Neural progenitor cell (in vitro differentiated cells): Measurements from ENCODE around the gene RNF150. TPM values are rescaled to one million over a fixed set of nuclear protein-coding genes. Genes with fewer than 3 reads are reported as not detected.

ENCODE experiments used
- DNase-seq: peaks from one replicate; pipeline ENCODE4 v3.0.0-alpha.2; 2016; ENCODE audit warnings: low spot score
- H2AFZ ChIP-seq: fragments of 200-600 bp; sonication (generic); replicated peaks from 2 replicates; pipeline ENCODE4 v1.6.1; 2016; ENCODE audit warnings: antibody characterized with exemption
- H3F3A ChIP-seq: fragments of 200-600 bp; sonication (generic); 2 replicates; pipeline ENCODE4 v1.6.1; 2016; ENCODE audit warnings: antibody characterized with exemption, low read depth
- H3K27ac ChIP-seq: fragments of 200-600 bp; sonication (generic); 2 replicates; pipeline ENCODE4 v1.5.1; 2016; ENCODE audit warnings: mild to moderate bottlenecking
- H3K27me3 ChIP-seq: fragments of 200-600 bp; sonication (generic); 2 replicates; pipeline ENCODE4 v1.6.1; 2016; ENCODE audit warnings: mild to moderate bottlenecking, moderate library complexity
- H3K36me3 ChIP-seq: fragments of 200-600 bp; sonication (generic); 2 replicates; pipeline ENCODE4 v1.5.1; 2016
- H3K4me1 ChIP-seq: fragments of 200-600 bp; sonication (generic); 2 replicates; pipeline ENCODE4 v1.6.1; 2016; ENCODE audit warnings: mixed run types
- H3K4me2 ChIP-seq: fragments of 200-600 bp; sonication (generic); 2 replicates; pipeline ENCODE4 v1.6.1; 2016
- H3K4me3 ChIP-seq: fragments of 200-600 bp; sonication (generic); 2 replicates; pipeline ENCODE4 v1.5.1; 2016
- H3K79me2 ChIP-seq: fragments of 200-600 bp; sonication (generic); 2 replicates; pipeline ENCODE4 v1.6.1; 2016; ENCODE audit warnings: low read depth
- H3K9ac ChIP-seq: fragments of 200-600 bp; sonication (generic); 2 replicates; pipeline ENCODE4 v1.6.1; 2016
- H3K9me3 ChIP-seq: fragments of 200-600 bp; sonication (generic); 2 replicates; pipeline ENCODE4 v1.5.1; 2016; ENCODE audit warnings: low read depth
- H4K20me1 ChIP-seq: fragments of 200-600 bp; sonication (generic); 2 replicates; pipeline ENCODE4 v1.6.1; 2016; ENCODE audit warnings: low read depth
- H3K27ac Mint-ChIP-seq: 3 replicates; pipeline ENCODE4 v1.8.0; 2021; ENCODE audit warnings: mixed read lengths
- H3K27me3 Mint-ChIP-seq: 2 replicates; pipeline ENCODE4 v1.8.0; 2022; ENCODE audit warnings: low read depth, mild to moderate bottlenecking, inconsistent platforms, moderate library complexity, mixed read lengths; ENCODE audit not compliant: insufficient read depth
- H3K36me3 Mint-ChIP-seq: 3 replicates; pipeline ENCODE4 v1.8.0; 2021; ENCODE audit warnings: mixed read lengths
- H3K4me1 Mint-ChIP-seq: 3 replicates; pipeline ENCODE4 v1.8.0; 2021; ENCODE audit warnings: mixed read lengths
- H3K4me3 Mint-ChIP-seq: 3 replicates; pipeline ENCODE4 v1.8.0; 2021; ENCODE audit warnings: mild to moderate bottlenecking, moderate library complexity, mixed read lengths
- H3K9me3 Mint-ChIP-seq: 3 replicates; pipeline ENCODE4 v1.8.0; 2020; ENCODE audit warnings: mixed read lengths
- EZH2 ChIP-seq: fragments of 200-600 bp; sonication (generic); IDR thresholded peaks from 2 replicates; pipeline ENCODE4 v1.6.1; 2017; ENCODE audit warnings: antibody characterized with exemption, mild to moderate bottlenecking, moderate library complexity
- EZH2phosphoT487 ChIP-seq: fragments of 200-600 bp; sonication (generic); IDR thresholded peaks from 2 replicates; pipeline ENCODE4 v1.6.1; 2017; ENCODE audit warnings: antibody characterized with exemption
- total RNA-seq: library from RNA; depleted of rRNA; stranded (reverse); fragments of >200 nt; gene quantifications from 2 replicates; pipeline ENCODE4 v1.2.3, GENCODE V29; 2015; ENCODE audit warnings: low replicate concordance
- TF ChIP-seq, protein P1 (sequence below): fragments of 200-600 bp; sonication (generic); IDR thresholded peaks from 2 replicates; pipeline ENCODE4 v1.5.1; 2017; ENCODE audit warnings: antibody characterized with exemption, mild to moderate bottlenecking

Gene RNF150
- total RNA-seq, 1 donor from 2014 or later: 1.4 TPM

DNA sequence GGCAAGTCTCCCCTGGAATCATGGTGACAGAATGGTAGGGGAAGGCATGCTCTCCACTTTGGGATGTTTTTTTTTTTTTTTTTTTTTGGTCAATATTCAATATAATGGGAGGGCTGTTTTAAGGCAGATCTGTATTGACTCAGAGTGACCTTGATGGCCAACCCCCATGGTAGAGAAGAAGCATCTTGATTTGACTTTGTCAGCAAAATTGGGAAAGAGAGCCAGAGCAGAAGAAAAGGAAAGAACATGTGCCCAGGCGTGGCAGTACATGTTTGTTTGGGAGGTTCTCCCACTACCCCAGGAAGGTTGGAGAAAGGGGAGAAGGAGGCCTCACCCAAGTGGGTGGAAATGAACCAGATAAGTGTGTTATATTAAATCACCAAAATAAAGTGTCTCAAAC lies 314.8 kb downstream of the RNF150 start:
- Histone ChIP-seq H2AFZ (no peak overlapping the region), H3K4me1 (peaks cover 10% of the 10 kb centered on the region), H3K9ac (no peak overlapping the region), H3K79me2 (no peaks in the 10 kb centered on the region), H4K20me1 (no peaks in the 10 kb centered on the region), H3F3A (no peaks in the 10 kb centered on the region), H3K36me3 (no peaks in the 10 kb centered on the region), H3K9me3 (no peaks in the 10 kb centered on the region), H3K4me2 (no peak overlapping the region), H3K4me3 (no peak overlapping the region), H3K27me3 (no peaks in the 10 kb centered on the region), H3K27ac (no peak overlapping the region)
- Mint-ChIP-seq H3K36me3 (no peaks in the 10 kb centered on the region), H3K9me3 (peaks cover 6% of the 10 kb centered on the region), H3K4me3 (no peak overlapping the region), H3K27me3 (peaks cover 2% of the 10 kb centered on the region), H3K27ac (no peak overlapping the region), H3K4me1 (no peaks in the 10 kb centered on the region)
- no peak for DNase-seq
- TF ChIP-seq EZH2 (no peak), EZH2phosphoT487 (no peak)
- TF ChIP-seq, protein P1, sequence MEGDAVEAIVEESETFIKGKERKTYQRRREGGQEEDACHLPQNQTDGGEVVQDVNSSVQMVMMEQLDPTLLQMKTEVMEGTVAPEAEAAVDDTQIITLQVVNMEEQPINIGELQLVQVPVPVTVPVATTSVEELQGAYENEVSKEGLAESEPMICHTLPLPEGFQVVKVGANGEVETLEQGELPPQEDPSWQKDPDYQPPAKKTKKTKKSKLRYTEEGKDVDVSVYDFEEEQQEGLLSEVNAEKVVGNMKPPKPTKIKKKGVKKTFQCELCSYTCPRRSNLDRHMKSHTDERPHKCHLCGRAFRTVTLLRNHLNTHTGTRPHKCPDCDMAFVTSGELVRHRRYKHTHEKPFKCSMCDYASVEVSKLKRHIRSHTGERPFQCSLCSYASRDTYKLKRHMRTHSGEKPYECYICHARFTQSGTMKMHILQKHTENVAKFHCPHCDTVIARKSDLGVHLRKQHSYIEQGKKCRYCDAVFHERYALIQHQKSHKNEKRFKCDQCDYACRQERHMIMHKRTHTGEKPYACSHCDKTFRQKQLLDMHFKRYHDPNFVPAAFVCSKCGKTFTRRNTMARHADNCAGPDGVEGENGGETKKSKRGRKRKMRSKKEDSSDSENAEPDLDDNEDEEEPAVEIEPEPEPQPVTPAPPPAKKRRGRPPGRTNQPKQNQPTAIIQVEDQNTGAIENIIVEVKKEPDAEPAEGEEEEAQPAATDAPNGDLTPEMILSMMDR: no peak

GRCh38 chr4:140816806-140817510 lies 316.3 kb downstream of the RNF150 start:
- H3K9me3 ChIP-seq: no peaks in the 10 kb centered on the region
- H3K36me3 Mint-ChIP-seq: no peaks in the 10 kb centered on the region
- no peak overlapping the region for H3K4me3 ChIP-seq
- no peak overlapping the region for H3K27ac ChIP-seq
- no peaks in the 10 kb centered on the region for H3K36me3 ChIP-seq
- no peak overlapping the region for H3K27ac Mint-ChIP-seq
- H3K4me2 ChIP-seq: no peak overlapping the region
- H3K79me2 ChIP-seq: no peaks in the 10 kb centered on the region
- no peak overlapping the region for H3K9ac ChIP-seq
- H3K27me3 Mint-ChIP-seq: peaks cover 2% of the 10 kb centered on the region
- H3K4me1 Mint-ChIP-seq: no peaks in the 10 kb centered on the region
- peaks cover 10% of the 10 kb centered on the region for H3K4me1 ChIP-seq
- TF ChIP-seq EZH2phosphoT487 (no peak), EZH2 (no peak)
- TF ChIP-seq, protein P1: no peak
- no peaks in the 10 kb centered on the region for H3F3A ChIP-seq
- no peak overlapping the region for H2AFZ ChIP-seq
- H3K9me3 Mint-ChIP-seq: peaks cover 6% of the 10 kb centered on the region
- DNase-seq: no peak
- H3K4me3 Mint-ChIP-seq: no peak overlapping the region
- no peaks in the 10 kb centered on the region for H3K27me3 ChIP-seq
- no peaks in the 10 kb centered on the region for H4K20me1 ChIP-seq

DNA sequence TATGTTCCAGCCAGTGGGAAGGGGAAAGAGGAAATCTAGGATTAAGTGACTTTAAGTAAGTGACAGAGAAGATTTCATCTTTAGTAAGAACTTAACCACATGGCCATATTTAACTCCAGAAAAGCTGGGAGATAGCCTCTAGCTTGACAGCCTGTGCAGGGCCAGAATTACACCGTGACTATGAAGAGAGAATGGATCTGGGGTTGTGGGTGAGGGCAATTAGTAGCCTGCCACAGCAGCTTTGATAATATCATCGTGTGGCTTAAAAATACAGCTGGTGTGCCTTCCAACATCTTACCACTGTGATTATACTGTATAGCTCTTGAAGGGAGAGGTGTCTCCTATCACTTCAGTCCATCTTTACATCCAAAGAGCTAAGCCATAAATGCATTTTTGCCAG lies 319.5 kb downstream of the RNF150 start:
- Histone ChIP-seq H3K36me3 (no peaks in the 10 kb centered on the region), H2AFZ (no peak overlapping the region), H3F3A (no peaks in the 10 kb centered on the region), H3K4me2 (no peak overlapping the region), H3K9me3 (no peaks in the 10 kb centered on the region), H3K27me3 (peaks cover 2% of the 10 kb centered on the region), H3K4me3 (no peak overlapping the region), H3K27ac (no peak overlapping the region), H4K20me1 (no peaks in the 10 kb centered on the region), H3K9ac (no peak overlapping the region), H3K4me1 (no peaks in the 10 kb centered on the region), H3K79me2 (no peaks in the 10 kb centered on the region)
- no peak for DNase-seq
- Mint-ChIP-seq H3K4me3 (no peak overlapping the region), H3K27ac (no peak overlapping the region), H3K4me1 (peaks cover 6% of the 10 kb centered on the region), H3K36me3 (no peaks in the 10 kb centered on the region), H3K27me3 (peaks cover 8% of the 10 kb centered on the region), H3K9me3 (peaks cover 2% of the 10 kb centered on the region)
- no peak for TF ChIP-seq EZH2phosphoT487
- no peak for TF ChIP-seq EZH2
- TF ChIP-seq, protein P1: no peak
